ENCODE results near the gene COL8A1.

COL8A1 gene

DNA sequence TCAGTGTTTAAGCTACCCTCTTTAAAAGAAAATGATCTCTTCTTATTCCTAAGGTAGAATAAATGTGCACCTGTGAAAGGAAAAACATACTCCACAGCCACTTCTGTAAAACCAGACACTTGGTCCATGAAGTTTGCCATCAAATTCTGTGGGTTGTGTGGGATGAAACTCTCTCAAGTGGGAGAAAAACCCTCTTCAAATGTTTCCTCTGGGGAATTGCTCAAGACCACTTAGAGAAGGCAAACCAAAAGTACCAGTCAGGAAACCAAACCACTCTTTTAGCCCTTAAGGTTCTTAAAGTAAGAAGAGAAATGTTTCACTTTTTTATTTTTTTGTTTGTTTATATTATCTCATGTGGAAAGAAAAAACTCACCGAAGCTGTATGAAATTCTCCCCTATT is 1.2 kb downstream of the COL8A1 start:
- DNase-seq (ENCODE audit: low read depth) = peak; percentile 75

- peak; percentile 19 for DNase-seq (ENCODE audit: low read depth)
Observed at GRCh38 chr3:99640214-99640851, 1.9 kb downstream of the COL8A1 start.

DNA sequence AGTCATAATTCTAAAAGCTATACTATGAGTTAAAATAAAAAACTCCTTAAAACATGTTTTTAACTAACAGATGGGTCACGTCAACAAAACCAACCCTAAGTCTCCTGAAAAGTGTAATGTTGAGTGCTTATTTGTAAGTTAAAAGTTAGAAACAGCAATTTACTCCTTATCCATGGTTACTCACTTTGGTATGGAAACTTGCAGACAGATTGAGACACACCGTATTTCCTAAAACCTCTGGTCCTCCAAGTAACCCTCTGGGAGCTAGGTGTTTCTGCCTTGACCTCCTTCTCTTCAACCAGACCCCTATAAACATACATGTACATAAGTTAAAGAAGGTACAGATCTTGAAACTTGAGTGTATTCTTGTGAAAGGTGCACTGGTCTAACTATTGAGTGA is 3.1 kb downstream of the COL8A1 start:
- peak; percentile 45 for DNase-seq (ENCODE audit: low read depth)

DNA sequence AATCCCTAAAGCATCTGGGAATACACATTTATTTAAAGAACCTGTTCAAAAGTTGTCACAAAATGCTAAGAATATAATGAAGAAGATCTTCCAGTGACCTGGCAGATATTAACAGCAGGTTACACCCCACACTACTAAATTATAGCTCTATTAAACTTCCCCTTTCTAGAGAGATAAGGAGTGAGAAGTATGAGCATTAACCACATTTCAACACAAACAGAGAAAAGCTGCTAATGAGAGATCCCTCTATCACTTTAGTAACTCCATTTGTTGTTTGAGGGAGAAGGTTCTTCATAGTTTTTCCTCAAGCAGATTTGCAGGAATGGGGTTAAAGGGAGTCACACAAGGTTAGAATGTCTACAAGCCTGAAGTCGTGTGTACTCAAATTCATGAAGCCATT is 3.6 kb downstream of the COL8A1 start:
- no peak for DNase-seq (ENCODE audit: low read depth)

GRCh38 chr3:99644017-99644416 is 5.6 kb downstream of the COL8A1 start:
- DNase-seq (ENCODE audit: low read depth) = no peak

- no peak for DNase-seq (ENCODE audit: low read depth)
Observed at GRCh38 chr3:99644746-99645145, 6.4 kb downstream of the COL8A1 start.

- DNase-seq (ENCODE audit: low read depth) = peak; percentile 87
Observed at GRCh38 chr3:99645277-99646106, 7.1 kb downstream of the COL8A1 start.

DNA sequence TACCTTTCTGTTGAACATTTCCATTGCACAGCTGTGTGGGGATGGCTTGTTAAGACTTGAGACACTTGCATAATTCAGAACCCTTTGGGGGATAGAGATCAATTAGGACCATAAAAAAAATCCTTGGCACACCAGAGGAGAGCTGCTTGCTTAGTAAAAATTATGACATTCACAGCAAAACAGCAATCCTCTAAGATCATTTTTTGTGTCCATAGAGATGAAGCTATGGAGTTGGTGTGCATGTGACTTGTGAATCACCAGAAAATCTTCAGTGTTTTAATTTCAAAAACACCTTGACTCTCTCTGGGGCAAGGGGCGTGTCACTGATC is 7.7 kb downstream of the COL8A1 start:
- DNase-seq (ENCODE audit: low read depth) = peak; percentile 46

DNA sequence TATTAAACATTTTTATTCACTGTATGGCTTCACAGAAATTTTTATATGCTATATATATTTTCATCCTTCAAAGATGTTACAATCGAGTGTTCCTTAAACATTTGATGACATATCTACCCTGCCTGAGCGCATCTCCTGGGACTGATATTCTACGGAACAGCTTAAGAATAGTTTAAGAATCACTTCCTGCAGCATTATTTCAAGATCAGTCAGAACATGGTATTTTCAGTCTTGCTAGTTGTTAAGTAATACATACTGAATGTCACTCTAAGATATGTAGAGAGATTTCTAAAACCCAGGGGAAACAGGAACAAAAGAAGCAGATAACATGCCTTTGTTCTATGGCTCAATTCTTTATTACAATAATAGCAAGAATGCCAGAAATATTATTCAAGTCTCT is 8.7 kb downstream of the COL8A1 start:
- DNase-seq (ENCODE audit: low read depth) = peak; percentile 26

- peak; percentile 55 for DNase-seq (ENCODE audit: low read depth)
Observed at GRCh38 chr3:99648101-99648500, 9.7 kb downstream of the COL8A1 start.

DNA sequence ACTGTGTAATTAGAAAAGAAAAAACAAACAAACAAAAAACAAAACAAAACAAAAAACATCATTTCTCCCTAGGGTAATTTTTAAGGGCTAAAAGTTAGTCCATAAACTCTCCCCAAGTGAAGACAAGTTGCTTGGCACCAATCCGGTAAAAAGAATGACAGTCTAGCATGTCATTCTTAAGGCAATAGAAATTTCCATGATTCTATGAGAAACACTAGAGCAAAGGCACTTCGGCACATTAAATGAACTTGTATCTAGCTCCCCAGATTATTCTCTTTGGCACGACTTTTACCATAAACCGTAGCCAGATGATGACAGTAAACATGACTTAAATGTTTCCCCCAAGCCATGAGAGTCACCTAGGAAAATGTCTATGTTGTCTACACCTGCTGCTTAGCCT is 10.1 kb downstream of the COL8A1 start:
- DNase-seq (ENCODE audit: low read depth) = no peak

GRCh38 chr3:99651531-99651930 is 13.1 kb downstream of the COL8A1 start:
- DNase-seq (ENCODE audit: low read depth) = peak; percentile 73

GRCh38 chr3:99656624-99657023 is 18.2 kb downstream of the COL8A1 start:
- peak; percentile 61 for DNase-seq (ENCODE audit: low read depth)

- DNase-seq (ENCODE audit: low read depth) = peak; percentile 58
Observed at GRCh38 chr3:99658274-99658673, 19.9 kb downstream of the COL8A1 start.

- peak; percentile 99 for DNase-seq (ENCODE audit: low read depth)
Observed at GRCh38 chr3:99659032-99659431, 20.6 kb downstream of the COL8A1 start.

- peak; percentile 95 for DNase-seq (ENCODE audit: low read depth)
Observed at GRCh38 chr3:99659951-99660350, 21.6 kb downstream of the COL8A1 start.

- no peak for DNase-seq (ENCODE audit: low read depth)
Observed at GRCh38 chr3:99662838-99663570, 24.6 kb downstream of the COL8A1 start.

- no peak for DNase-seq (ENCODE audit: low read depth)
Observed at GRCh38 chr3:99663977-99664376, 25.6 kb downstream of the COL8A1 start.

GRCh38 chr3:99665017-99665416 is 26.6 kb downstream of the COL8A1 start:
- no peak for DNase-seq (ENCODE audit: low read depth)

GRCh38 chr3:99666201-99666600 is 27.8 kb downstream of the COL8A1 start:
- peak; percentile 55 for DNase-seq (ENCODE audit: low read depth)

DNA sequence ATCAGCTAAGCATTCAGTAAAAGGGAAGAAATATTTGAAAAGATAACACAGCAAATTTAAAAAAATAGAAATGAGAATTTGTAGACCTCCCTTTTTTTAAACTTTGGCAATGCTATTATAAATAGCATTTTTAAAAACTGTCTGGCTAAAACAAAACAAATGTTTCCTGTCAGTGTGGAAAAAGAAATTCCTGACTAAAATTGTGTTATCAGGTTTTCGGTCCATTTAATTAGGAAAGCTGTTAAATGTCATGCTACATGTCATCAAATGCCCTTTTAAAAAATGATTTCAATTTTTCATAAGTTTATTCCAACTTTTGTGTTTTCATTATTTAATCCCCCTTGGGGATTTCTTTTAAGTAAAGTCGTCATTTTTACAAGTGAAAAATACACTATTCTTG is 29.6 kb downstream of the COL8A1 start:
- no peak for DNase-seq (ENCODE audit: low read depth)

DNA sequence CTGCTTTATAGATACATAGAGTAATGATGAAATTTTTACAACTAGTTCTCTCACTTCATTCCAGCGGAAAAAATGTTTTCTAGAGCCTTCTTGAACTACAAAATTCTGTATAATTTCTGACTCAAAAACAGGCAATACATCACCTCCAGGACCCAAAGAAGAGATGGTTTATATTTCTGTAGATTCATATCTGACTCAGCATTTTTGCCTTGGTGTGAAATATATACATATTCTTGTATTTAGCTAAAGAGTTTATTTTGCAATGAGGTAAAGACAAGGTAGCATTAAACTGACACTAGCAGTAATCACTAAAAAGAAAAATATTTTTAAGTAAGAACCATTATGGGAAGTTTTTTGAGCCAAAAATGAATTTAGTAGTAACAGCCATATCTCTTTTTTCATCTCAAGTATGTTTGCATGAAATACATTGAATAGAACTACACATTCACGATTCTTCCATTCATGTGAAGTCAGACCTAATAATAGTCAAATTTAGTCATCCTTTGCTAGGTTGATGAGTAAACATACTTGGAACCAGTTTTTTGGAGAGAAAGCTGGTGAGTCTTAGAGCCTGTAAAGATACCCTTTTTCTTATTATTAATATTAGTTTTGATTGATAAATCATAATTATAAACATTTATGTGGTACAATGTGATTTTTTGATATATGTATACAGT is 31.6 kb downstream of the COL8A1 start:
- DNase-seq (ENCODE audit: low read depth) = no peak

DNA sequence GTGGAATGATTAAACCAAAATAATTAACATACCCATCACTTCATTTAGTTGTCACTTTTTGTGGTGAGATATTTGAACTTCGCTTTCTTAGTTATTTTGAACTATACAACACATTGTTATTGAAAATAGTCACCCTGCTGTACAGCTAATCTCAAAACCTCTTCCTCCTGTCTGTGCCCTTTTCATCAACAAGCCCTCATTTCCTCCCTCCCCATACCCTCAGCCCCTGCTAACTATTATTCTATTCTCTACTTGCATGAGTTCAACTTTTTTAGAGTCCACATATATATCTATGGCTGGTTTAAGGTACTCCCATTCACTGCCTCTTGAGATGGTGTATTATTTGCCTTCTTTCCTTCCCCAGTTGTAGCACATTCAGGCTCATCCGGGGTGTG is 32.2 kb downstream of the COL8A1 start:
- no peak for DNase-seq (ENCODE audit: low read depth)

All from fibroblast of gingiva (primary cell).